Bone marrow (tissue), 2 donors: ENCODE measurements around the gene CCDC117.
"Not testable (repeated sequence)": the region's sequence is repeated elsewhere in the genome, so short reads cannot be mapped to it uniquely, and the experiment has no call there.

Experiments
- DNase-seq, 2 donors: peaks; one replicate each; lab custom pipeline; 2025; lab: John Stamatoyannopoulos, UW

The CCDC117 gene

GRCh38 chr22:28801845-28802594 lies 29.5 kb downstream of the CCDC117 start:
- no peak for DNase-seq

- peak in 1 of 2 donors; percentile 36 for DNase-seq
These were observed 30.2 kb downstream of the CCDC117 start for GRCh38 chr22:28802595-28803123.

GRCh38 chr22:28805426-28805825 lies 32.9 kb downstream of the CCDC117 start:
- not testable (repeated sequence) for DNase-seq

GRCh38 chr22:28808716-28809355 lies 36.3 kb downstream of the CCDC117 start:
- DNase-seq: no peak

GRCh38 chr22:28810821-28811491 lies 38.5 kb downstream of the CCDC117 start:
- DNase-seq: peak in 1 of 2 donors; percentile 91

GRCh38 chr22:28812516-28812915 lies 40.0 kb downstream of the CCDC117 start:
- DNase-seq: no peak

GRCh38 chr22:28813772-28814518 lies 41.5 kb downstream of the CCDC117 start:
- peak in 1 of 2 donors; percentile 39 for DNase-seq

GRCh38 chr22:28815111-28815510 lies 42.6 kb downstream of the CCDC117 start:
- DNase-seq: peak in 1 of 2 donors; percentile 76

GRCh38 chr22:28815729-28816128 lies 43.2 kb downstream of the CCDC117 start:
- DNase-seq: no peak

GRCh38 chr22:28817064-28817463 lies 44.6 kb downstream of the CCDC117 start:
- DNase-seq: no peak

GRCh38 chr22:28817919-28818859 lies 45.7 kb downstream of the CCDC117 start:
- no peak for DNase-seq

GRCh38 chr22:28819253-28820096 lies 47.0 kb downstream of the CCDC117 start:
- no peak for DNase-seq

GRCh38 chr22:28820885-28821284 lies 48.4 kb downstream of the CCDC117 start:
- no peak for DNase-seq

- no peak for DNase-seq
These were observed 49.0 kb downstream of the CCDC117 start for GRCh38 chr22:28821452-28821851.

GRCh38 chr22:28822930-28823551 lies 50.5 kb downstream of the CCDC117 start:
- peak in 1 of 2 donors; percentile 22 for DNase-seq

- DNase-seq: not testable (repeated sequence)
These were observed 52.0 kb downstream of the CCDC117 start for GRCh38 chr22:28824455-28824854.

GRCh38 chr22:28826430-28826829 lies 53.9 kb downstream of the CCDC117 start:
- DNase-seq: not testable (repeated sequence)

- no peak for DNase-seq
These were observed 54.4 kb downstream of the CCDC117 start for GRCh38 chr22:28826921-28827320.
